Left ventricle myocardium inferior (tissue), 1 donor: Measurements from ENCODE around the gene SNRPD3. TPM values are rescaled to one million over a fixed set of nuclear protein-coding genes. Genes with fewer than 3 reads are reported as not detected.
A peak's percentile ranks its signal among the peaks of the same experiment; 100 is the strongest.
"Not testable (repeated sequence)": the region's sequence is repeated elsewhere in the genome, so short reads cannot be mapped to it uniquely, and the experiment has no call there.

ENCODE experiments used
- DNase-seq: peaks from one replicate; pipeline ENCODE4 v3.0.0-alpha.2; 2020
- H3K27ac ChIP-seq: fragments of 200-600 bp; replicated peaks from 2 replicates; pipeline ENCODE4 v1.8.0; 2021
- H3K27me3 ChIP-seq: fragments of 200-600 bp; 2 replicates; pipeline ENCODE4 v1.8.0; 2021; ENCODE audit warnings: low read depth
- H3K36me3 ChIP-seq: fragments of 200-600 bp; 2 replicates; pipeline ENCODE4 v1.8.0; 2021
- H3K4me1 ChIP-seq: fragments of 200-600 bp; 2 replicates; pipeline ENCODE4 v1.8.0; 2021
- H3K4me3 ChIP-seq: fragments of 200-600 bp; 2 replicates; pipeline ENCODE4 v1.8.0; 2021; ENCODE audit warnings: mild to moderate bottlenecking, moderate library complexity
- H3K9me3 ChIP-seq: fragments of 200-600 bp; replicated peaks from 2 replicates; pipeline ENCODE4 v1.8.0; 2021
- intact Hi-C: fragments of 100-400 bp; cut with micrococcal nuclease; formaldehyde crosslinking; loops from one replicate; pipeline ENCODE4 v1.11.0; 2022
- total RNA-seq: library from RNA; stranded (reverse); fragmentation: NEBNext Ultra II Directional; extraction: Animal tissue kit (Norgen Biotek cat#: 25700); gene quantifications from one replicate; pipeline ENCODE4 v1.2.1, GENCODE V29; 2021
- TF ChIP-seq, protein P1 (sequence below): fragments of 200-600 bp; IDR thresholded peaks from 2 replicates; pipeline ENCODE4 v1.8.0; 2021; ENCODE audit warnings: antibody characterized with exemption, mild to moderate bottlenecking, borderline replicate concordance
- donor health status: DM: no; HTN: yes; CAD: no; lungs with severe emphysema.

The SNRPD3 gene
- total RNA-seq, 1 donor from 2014 or later = 69.9 TPM

- Histone ChIP-seq H3K27me3 (no peaks in the 10 kb centered on the region), H3K27ac (peak overlapping the region; percentile 69), H3K36me3 (peaks cover 90% of the 10 kb centered on the region), H3K4me1 (peaks cover 73% of the 10 kb centered on the region), H3K9me3 (no peaks in the 10 kb centered on the region), H3K4me3 (no peak overlapping the region)
- intact Hi-C loops = no loop called here
- TF ChIP-seq, protein P1, sequence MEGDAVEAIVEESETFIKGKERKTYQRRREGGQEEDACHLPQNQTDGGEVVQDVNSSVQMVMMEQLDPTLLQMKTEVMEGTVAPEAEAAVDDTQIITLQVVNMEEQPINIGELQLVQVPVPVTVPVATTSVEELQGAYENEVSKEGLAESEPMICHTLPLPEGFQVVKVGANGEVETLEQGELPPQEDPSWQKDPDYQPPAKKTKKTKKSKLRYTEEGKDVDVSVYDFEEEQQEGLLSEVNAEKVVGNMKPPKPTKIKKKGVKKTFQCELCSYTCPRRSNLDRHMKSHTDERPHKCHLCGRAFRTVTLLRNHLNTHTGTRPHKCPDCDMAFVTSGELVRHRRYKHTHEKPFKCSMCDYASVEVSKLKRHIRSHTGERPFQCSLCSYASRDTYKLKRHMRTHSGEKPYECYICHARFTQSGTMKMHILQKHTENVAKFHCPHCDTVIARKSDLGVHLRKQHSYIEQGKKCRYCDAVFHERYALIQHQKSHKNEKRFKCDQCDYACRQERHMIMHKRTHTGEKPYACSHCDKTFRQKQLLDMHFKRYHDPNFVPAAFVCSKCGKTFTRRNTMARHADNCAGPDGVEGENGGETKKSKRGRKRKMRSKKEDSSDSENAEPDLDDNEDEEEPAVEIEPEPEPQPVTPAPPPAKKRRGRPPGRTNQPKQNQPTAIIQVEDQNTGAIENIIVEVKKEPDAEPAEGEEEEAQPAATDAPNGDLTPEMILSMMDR = no peak
- DNase-seq = no peak
Measured at GRCh38 chr22:24543679-24544243, 12.0 kb upstream of the SNRPD3 start.

DNA sequence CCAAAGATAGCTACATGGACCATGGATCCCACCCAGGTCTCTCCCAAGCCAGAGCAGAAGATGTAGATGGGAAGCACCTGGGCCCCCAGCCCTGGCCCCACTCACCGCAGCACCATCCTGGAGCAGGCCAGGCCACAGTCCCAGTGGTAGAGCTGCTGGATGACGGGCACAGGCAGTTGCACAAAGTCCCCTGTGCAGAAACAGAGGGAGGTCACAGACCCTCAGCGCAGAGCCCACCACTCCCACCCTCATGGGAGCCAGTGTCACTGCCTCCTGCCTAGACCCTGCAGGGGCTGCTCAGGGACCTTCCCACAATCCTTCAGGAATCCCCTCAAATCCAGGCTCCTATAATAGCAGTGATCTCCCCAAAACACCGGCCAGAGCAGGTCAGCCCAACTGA, 7.0 kb upstream of the SNRPD3 start:
- Histone ChIP-seq H3K27ac (peak overlapping the region; percentile 75), H3K27me3 (no peaks in the 10 kb centered on the region), H3K36me3 (peaks cover 51% of the 10 kb centered on the region), H3K4me3 (no peak overlapping the region), H3K9me3 (no peaks in the 10 kb centered on the region), H3K4me1 (peaks cover 84% of the 10 kb centered on the region)
- DNase-seq = no peak
- intact Hi-C loops = no loop called here
- TF ChIP-seq, protein P1 = no peak

- Histone ChIP-seq H3K4me3 (no peak overlapping the region), H3K27me3 (no peaks in the 10 kb centered on the region), H3K36me3 (peaks cover 38% of the 10 kb centered on the region), H3K4me1 (peaks cover 81% of the 10 kb centered on the region), H3K27ac (peak overlapping the region; percentile 75), H3K9me3 (no peaks in the 10 kb centered on the region)
- intact Hi-C loops = no loop called here
- peak; percentile 25 for DNase-seq
- TF ChIP-seq, protein P1 = no peak
Measured at GRCh38 chr22:24550028-24550901, 5.5 kb upstream of the SNRPD3 start.

- TF ChIP-seq, protein P1 = no peak
- Histone ChIP-seq H3K36me3 (peaks cover 38% of the 10 kb centered on the region), H3K27ac (peak overlapping the region; percentile 75), H3K4me1 (peaks cover 78% of the 10 kb centered on the region), H3K4me3 (no peak overlapping the region), H3K9me3 (no peaks in the 10 kb centered on the region), H3K27me3 (no peaks in the 10 kb centered on the region)
- intact Hi-C loops = no loop called here
- DNase-seq = no peak
Measured at GRCh38 chr22:24550902-24551435, 4.8 kb upstream of the SNRPD3 start.

DNA sequence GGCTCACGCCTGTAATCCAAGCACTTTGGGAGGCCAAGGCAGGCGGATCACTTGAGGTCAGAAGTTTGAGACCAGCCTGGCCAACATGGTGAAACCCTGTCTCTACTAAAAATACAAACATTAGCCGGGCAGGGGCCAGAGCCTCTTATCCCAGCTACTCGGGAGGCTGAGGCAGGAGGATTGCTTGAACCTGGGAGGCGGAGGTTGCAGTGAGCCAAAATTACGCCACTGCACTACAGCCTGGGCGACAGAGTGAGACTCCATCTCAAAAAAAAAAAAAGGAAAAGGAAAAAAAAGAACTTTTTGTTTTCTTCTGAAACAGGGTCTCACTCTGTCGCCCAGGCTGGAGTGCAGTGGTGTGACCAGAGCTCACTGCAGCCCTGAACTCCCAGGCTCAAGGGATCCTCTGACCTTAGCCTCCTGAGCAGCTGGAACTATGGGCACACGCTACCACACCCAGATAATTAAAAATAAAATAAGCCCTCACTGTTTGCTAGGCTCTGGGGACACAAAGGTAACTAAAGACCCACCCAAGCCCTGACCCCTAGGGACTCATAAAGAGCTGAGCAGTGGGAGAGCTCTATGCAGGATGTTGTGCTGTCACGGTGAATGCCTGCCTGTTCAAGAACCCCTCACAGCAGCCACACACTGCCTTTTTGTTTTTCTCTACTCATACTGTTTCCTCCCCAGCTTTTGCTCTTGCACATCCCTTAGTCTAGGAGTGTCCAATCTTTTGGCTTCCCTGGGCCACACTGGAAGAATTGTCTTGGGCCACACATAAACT, 3.1 kb upstream of the SNRPD3 start:
- H3K9me3 ChIP-seq, H3K27me3 ChIP-seq, DNase-seq, intact Hi-C loops: not testable (repeated sequence)
- Histone ChIP-seq H3K36me3 (peaks cover 26% of the 10 kb centered on the region), H3K4me3 (peak overlapping the region; percentile 97), H3K4me1 (peaks cover 93% of the 10 kb centered on the region), H3K27ac (peak overlapping the region; percentile 94)
